CD14-positive monocyte (primary cell): ENCODE results near the gene GSDME. TPM values are rescaled to one million over a fixed set of nuclear protein-coding genes. Genes with fewer than 3 reads are reported as not detected.

ENCODE experiments used
- DNase-seq, 3 donors: peaks; one replicate each; pipeline ENCODE4 v3.0.0-alpha.2; 2011 to 2022
- H2AFZ ChIP-seq: 2 replicates; pipeline ENCODE4 v1.6.0; 2012; ENCODE audit warnings: mild to moderate bottlenecking, low read depth, low read length, inconsistent platforms; ENCODE audit not compliant: insufficient read depth, poor library complexity, severe bottlenecking
- H3K27ac ChIP-seq, 2 donors: 1 replicate in 1 of 2; 2 replicates in 1 of 2; pipeline ENCODE4 v1.5.1; 2012 to 2013; ENCODE audit warnings: low read length in 2 of 2, control low read depth in 1 of 2, inconsistent platforms in 1 of 2, low read depth in 1 of 2, mild to moderate bottlenecking in 1 of 2
- H3K27me3 ChIP-seq, 2 donors: one replicate each; pipeline versions ENCODE4 v1.6.0 to v1.6.1; 2011 to 2013; ENCODE audit warnings: low read length in 2 of 2; ENCODE audit not compliant: control insufficient read depth in 2 of 2, insufficient read depth in 2 of 2
- H3K36me3 ChIP-seq, 2 donors: replicated peaks in 1 of 2; 1 replicate in 1 of 2; 2 replicates in 1 of 2; pipeline versions ENCODE4 v1.5.1 to v1.6.1; 2012 to 2013; ENCODE audit warnings: low read length in 2 of 2, control low read depth in 1 of 2, inconsistent platforms in 1 of 2, mild to moderate bottlenecking in 1 of 2; ENCODE audit not compliant: insufficient read depth in 2 of 2, control insufficient read depth in 1 of 2
- H3K4me1 ChIP-seq, 2 donors: 1 replicate in 1 of 2; 2 replicates in 1 of 2; pipeline versions ENCODE4 v1.5.1 to v1.6.1; 2012 to 2013; ENCODE audit warnings: low read length in 2 of 2, control low read depth in 1 of 2, inconsistent platforms in 1 of 2, mild to moderate bottlenecking in 1 of 2, moderate library complexity in 1 of 2; ENCODE audit not compliant: insufficient read depth in 2 of 2, control insufficient read depth in 1 of 2
- H3K4me2 ChIP-seq: replicated peaks from 2 replicates; pipeline ENCODE3; 2012; ENCODE audit warnings: low read length, moderate library complexity, mild to moderate bottlenecking; ENCODE audit not compliant: poor library complexity, severe bottlenecking; ENCODE audit errors: extremely low read depth
- H3K4me3 ChIP-seq, 3 experiments: fragments of 200-600 bp in 1 of 3; sonication (generic) in 1 of 3; replicated peaks in 1 of 3; 1 replicate in 2 of 3; 2 replicates in 1 of 3; pipeline ENCODE4 v1.5.1; 2011 to 2013; ENCODE audit warnings: low read length in 3 of 3, mild to moderate bottlenecking in 3 of 3, control low read depth in 2 of 3, low read depth in 2 of 3, inconsistent platforms in 1 of 3, moderate library complexity in 1 of 3
- H3K79me2 ChIP-seq: 2 replicates; pipeline ENCODE4 v1.6.0; 2012; ENCODE audit warnings: mild to moderate bottlenecking, control low read depth, inconsistent platforms, low read length, moderate library complexity; ENCODE audit not compliant: insufficient read depth
- H3K9ac ChIP-seq: 2 replicates; pipeline ENCODE4 v1.6.0; 2017; ENCODE audit warnings: low read length, mild to moderate bottlenecking; ENCODE audit not compliant: insufficient read depth, poor library complexity, severe bottlenecking
- H3K9me3 ChIP-seq, 2 donors: replicated peaks in 1 of 2; 1 replicate in 1 of 2; 2 replicates in 1 of 2; pipeline versions ENCODE4 v1.5.1 to v1.6.1; 2012 to 2013; ENCODE audit warnings: low read length in 2 of 2, control low read depth in 1 of 2; ENCODE audit not compliant: control insufficient read depth in 1 of 2, insufficient read depth in 1 of 2
- H4K20me1 ChIP-seq: 2 replicates; pipeline ENCODE4 v1.6.0; 2012; ENCODE audit warnings: mild to moderate bottlenecking, low read length, control low read depth, moderate library complexity; ENCODE audit not compliant: insufficient read depth
- H3K27ac Mint-ChIP-seq, 7 donors: one replicate each; pipeline ENCODE4 v1.8.0; 2020; ENCODE audit warnings: mild to moderate bottlenecking in 7 of 7, mixed read lengths in 7 of 7, moderate library complexity in 6 of 7, inconsistent platforms in 2 of 7
- H3K27me3 Mint-ChIP-seq, 3 donors: one replicate each; pipeline ENCODE4 v1.8.0; 2021 to 2022; ENCODE audit warnings: low read depth in 3 of 3, mild to moderate bottlenecking in 3 of 3, mixed read lengths in 3 of 3, moderate library complexity in 3 of 3, inconsistent platforms in 1 of 3
- H3K36me3 Mint-ChIP-seq, 2 donors: one replicate each; pipeline ENCODE4 v1.8.0; 2020; ENCODE audit warnings: mixed read lengths in 2 of 2, inconsistent platforms in 1 of 2, mild to moderate bottlenecking in 1 of 2
- H3K4me1 Mint-ChIP-seq: one replicate; pipeline ENCODE4 v1.8.0; 2020; ENCODE audit warnings: mild to moderate bottlenecking, mixed read lengths
- H3K4me3 Mint-ChIP-seq, 2 donors: one replicate each; pipeline ENCODE4 v1.8.0; 2020; ENCODE audit warnings: mild to moderate bottlenecking in 2 of 2, mixed read lengths in 2 of 2, moderate library complexity in 1 of 2
- H3K9me3 Mint-ChIP-seq, 7 donors: one replicate each; pipeline ENCODE4 v1.8.0; 2020 to 2022; ENCODE audit warnings: mixed read lengths in 7 of 7, mild to moderate bottlenecking in 6 of 7, moderate library complexity in 6 of 7, inconsistent platforms in 2 of 7
- WGBS: methylation state at CpG from one replicate; pipeline ENCODE4 v1.1.5; 2013; ENCODE audit warnings: missing lambda C conversion rate; ENCODE audit not compliant: insufficient coverage; 5-methylcytosine and 5-hydroxymethylcytosine counted together
- intact Hi-C, 2 donors: fragments of 100-400 bp; cut with micrococcal nuclease; formaldehyde crosslinking; loops; one replicate each; pipeline versions ENCODE4 v1.15.0 to v1.15.1; 2023
- polyA plus RNA-seq, 3 donors: library from polyadenylated mRNA; depleted of rRNA in 1 of 3; unstranded in 2 of 3; stranded (reverse) in 1 of 3; fragments of 300-500 nt in 2 of 3; fragments of >200 nt in 1 of 3; fragmentation: Illumina TruSeq in 2 of 3; gene quantifications; 1 replicate in 2 of 3; 2 replicates in 1 of 3; pipeline ENCODE4 v1.2.3, GENCODE V29; 2012 to 2021
- TF ChIP-seq, protein P1 (sequence below): fragments of 200-600 bp; IDR thresholded peaks from one replicate; pipeline ENCODE4 v1.8.0; 2022; ENCODE audit warnings: antibody characterized with exemption, mild to moderate bottlenecking

The GSDME gene
- polyA plus RNA-seq, 3 donors: 1.3 to 2.3 TPM; not detected in 1

DNA sequence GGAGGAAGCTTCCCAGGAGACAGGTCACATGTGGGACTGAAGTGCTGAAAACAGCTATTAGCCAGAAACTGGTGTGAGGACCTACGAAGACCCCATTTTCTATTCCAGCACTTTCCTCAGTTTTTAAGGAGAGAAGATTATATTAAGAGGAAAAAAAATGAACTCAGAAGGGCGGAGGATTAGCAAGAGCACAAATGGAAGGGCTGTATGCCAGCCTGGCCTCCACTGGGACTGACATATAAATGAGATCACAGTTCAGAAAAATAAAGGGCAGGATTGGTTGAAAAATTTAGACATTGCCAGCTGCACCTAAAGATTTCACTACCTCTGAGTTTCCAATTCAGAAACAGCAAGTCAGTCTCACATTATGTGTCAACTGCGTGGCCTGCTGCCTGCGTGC, 53.0 kb downstream of the GSDME start:
- H4K20me1 ChIP-seq: no peaks in the 10 kb centered on the region
- intact Hi-C loops: no loop called here
- Mint-ChIP-seq H3K9me3 (no peaks in the 10 kb centered on the region), H3K27me3 (peaks cover 7 to 26% (median 16%) of the 10 kb centered on the region in 3 donors), H3K4me3 (no peak overlapping the region), H3K27ac (no peak overlapping the region), H3K36me3 (no peaks in the 10 kb centered on the region), H3K4me1 (peaks cover 8% of the 10 kb centered on the region)
- H3K4me3 ChIP-seq: no peak overlapping the region
- H2AFZ ChIP-seq: no peak overlapping the region
- no peak for DNase-seq
- 73% methylated on average over 2 of the region's 4 CpGs for WGBS
- H3K9me3 ChIP-seq: no peaks in the 10 kb centered on the region
- H3K4me1 ChIP-seq: peaks cover 3 to 6% of the 10 kb centered on the region in 2 donors
- no peak overlapping the region for H3K4me2 ChIP-seq
- no peaks in the 10 kb centered on the region for H3K27me3 ChIP-seq
- H3K36me3 ChIP-seq: no peaks in the 10 kb centered on the region
- H3K79me2 ChIP-seq: no peaks in the 10 kb centered on the region
- H3K27ac ChIP-seq: no peak overlapping the region
- H3K9ac ChIP-seq: no peak overlapping the region
- TF ChIP-seq, protein P1, sequence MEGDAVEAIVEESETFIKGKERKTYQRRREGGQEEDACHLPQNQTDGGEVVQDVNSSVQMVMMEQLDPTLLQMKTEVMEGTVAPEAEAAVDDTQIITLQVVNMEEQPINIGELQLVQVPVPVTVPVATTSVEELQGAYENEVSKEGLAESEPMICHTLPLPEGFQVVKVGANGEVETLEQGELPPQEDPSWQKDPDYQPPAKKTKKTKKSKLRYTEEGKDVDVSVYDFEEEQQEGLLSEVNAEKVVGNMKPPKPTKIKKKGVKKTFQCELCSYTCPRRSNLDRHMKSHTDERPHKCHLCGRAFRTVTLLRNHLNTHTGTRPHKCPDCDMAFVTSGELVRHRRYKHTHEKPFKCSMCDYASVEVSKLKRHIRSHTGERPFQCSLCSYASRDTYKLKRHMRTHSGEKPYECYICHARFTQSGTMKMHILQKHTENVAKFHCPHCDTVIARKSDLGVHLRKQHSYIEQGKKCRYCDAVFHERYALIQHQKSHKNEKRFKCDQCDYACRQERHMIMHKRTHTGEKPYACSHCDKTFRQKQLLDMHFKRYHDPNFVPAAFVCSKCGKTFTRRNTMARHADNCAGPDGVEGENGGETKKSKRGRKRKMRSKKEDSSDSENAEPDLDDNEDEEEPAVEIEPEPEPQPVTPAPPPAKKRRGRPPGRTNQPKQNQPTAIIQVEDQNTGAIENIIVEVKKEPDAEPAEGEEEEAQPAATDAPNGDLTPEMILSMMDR: no peak

DNA sequence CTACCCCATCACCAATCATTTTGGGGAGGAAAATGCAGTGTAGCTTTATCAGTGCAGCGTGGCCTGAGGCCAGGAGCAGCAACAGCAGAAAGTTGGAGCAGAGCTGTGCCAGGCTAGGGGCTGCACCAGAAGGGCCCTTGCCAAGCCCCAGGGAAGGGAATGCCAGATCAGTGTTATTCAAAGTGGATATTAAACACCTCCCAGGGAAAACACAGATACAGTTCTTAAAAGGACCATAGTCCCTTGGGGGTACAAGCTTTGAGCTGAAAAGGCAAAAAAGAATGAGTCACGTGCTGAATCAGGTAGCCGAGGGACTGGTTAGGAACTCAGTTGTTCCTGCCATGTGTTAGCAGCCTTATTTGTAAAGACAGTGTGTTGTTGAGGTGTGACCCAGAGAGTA, 54.0 kb downstream of the GSDME start:
- Histone ChIP-seq H3K27ac (no peak overlapping the region), H3K9me3 (no peaks in the 10 kb centered on the region), H4K20me1 (no peaks in the 10 kb centered on the region), H3K4me3 (no peak overlapping the region), H3K4me1 (peaks cover 3 to 6% of the 10 kb centered on the region in 2 donors), H3K27me3 (no peaks in the 10 kb centered on the region), H3K79me2 (no peaks in the 10 kb centered on the region), H2AFZ (no peak overlapping the region), H3K9ac (no peak overlapping the region), H3K36me3 (no peaks in the 10 kb centered on the region), H3K4me2 (no peak overlapping the region)
- H3K4me3 Mint-ChIP-seq: no peak overlapping the region
- H3K36me3 Mint-ChIP-seq: no peaks in the 10 kb centered on the region
- no peaks in the 10 kb centered on the region for H3K9me3 Mint-ChIP-seq
- WGBS: 57% methylated on average over 2 of the region's 3 CpGs
- intact Hi-C loops: no loop called here
- no peak overlapping the region for H3K27ac Mint-ChIP-seq
- TF ChIP-seq, protein P1: no peak
- no peak for DNase-seq
- peaks cover 7 to 21% (median 10%) of the 10 kb centered on the region in 3 donors for H3K27me3 Mint-ChIP-seq
- H3K4me1 Mint-ChIP-seq: peaks cover 8% of the 10 kb centered on the region
